DOHH2 (cell line): ENCODE measurements around the gene NKD1.

ENCODE experiments used
- H3F3A ChIP-seq: fragments of 200-600 bp; sonication (generic), shearing (Covaris generic); 2 replicates; pipeline ENCODE4 v1.6.0; 2016; ENCODE audit warnings: antibody characterized with exemption, mild to moderate bottlenecking; ENCODE audit not compliant: control insufficient read depth, insufficient read depth
- H3K27ac ChIP-seq: fragments of 200-600 bp; sonication (generic); 2 replicates; pipeline ENCODE4 v1.5.1; 2014; ENCODE audit warnings: low read depth, mild to moderate bottlenecking, low read length, moderate library complexity
- H3K27me3 ChIP-seq: fragments of 200-600 bp; sonication (generic); 2 replicates; pipeline ENCODE4 v1.6.1; 2014; ENCODE audit warnings: mild to moderate bottlenecking, low read length, mixed read lengths; ENCODE audit not compliant: control insufficient read depth
- H3K36me3 ChIP-seq: fragments of 200-600 bp; sonication (generic); 2 replicates; pipeline ENCODE4 v1.6.1; 2014; ENCODE audit warnings: mild to moderate bottlenecking, low read length, moderate library complexity, mixed read lengths; ENCODE audit not compliant: control insufficient read depth
- H3K4me1 ChIP-seq: fragments of 200-600 bp; sonication (generic); 2 replicates; pipeline ENCODE4 v1.6.1; 2014; ENCODE audit warnings: mild to moderate bottlenecking, low read length, mixed read lengths; ENCODE audit not compliant: control insufficient read depth
- H3K4me2 ChIP-seq: fragments of 200-600 bp; sonication (generic); 2 replicates; pipeline ENCODE4 v1.6.0; 2014; ENCODE audit warnings: mild to moderate bottlenecking, low read length, moderate library complexity
- H3K4me3 ChIP-seq: fragments of 200-600 bp; sonication (generic); 2 replicates; pipeline ENCODE4 v1.5.1; 2014; ENCODE audit warnings: mild to moderate bottlenecking, low read length, mixed read lengths
- H3K79me2 ChIP-seq: fragments of 200-600 bp; sonication (generic); 2 replicates; pipeline ENCODE4 v1.6.1; 2014; ENCODE audit warnings: mild to moderate bottlenecking, low read length, mixed read lengths; ENCODE audit not compliant: control insufficient read depth
- H3K9me2 ChIP-seq: fragments of 200-600 bp; sonication (generic); replicated peaks from 2 replicates; pipeline ENCODE4 v1.6.1; 2014; ENCODE audit warnings: mild to moderate bottlenecking, low read length, mixed read lengths; ENCODE audit not compliant: control insufficient read depth
- H3K9me3 ChIP-seq: fragments of 200-600 bp; sonication (generic); 2 replicates; pipeline ENCODE4 v1.6.1; 2014; ENCODE audit warnings: antibody characterized with exemption, low read length, mixed read lengths; ENCODE audit not compliant: control insufficient read depth, insufficient read depth
- H4K20me1 ChIP-seq: fragments of 200-600 bp; sonication (generic); 2 replicates; pipeline ENCODE4 v1.6.0; 2014; ENCODE audit warnings: low read depth, mild to moderate bottlenecking, antibody characterized with exemption, low read length, moderate library complexity; ENCODE audit not compliant: control insufficient read depth, insufficient read depth
- EZH2phosphoT487 ChIP-seq: fragments of 200-600 bp; sonication (generic); IDR thresholded peaks from 2 replicates; pipeline ENCODE4 v1.6.1; 2017; ENCODE audit warnings: borderline replicate concordance, mild to moderate bottlenecking, antibody characterized with exemption, low read length, moderate library complexity, mixed read lengths
- TF ChIP-seq, protein P1 (sequence below): fragments of 200-600 bp; sonication (generic); IDR thresholded peaks from one replicate; pipeline ENCODE4 v1.5.1; 2014; ENCODE audit warnings: antibody characterized with exemption, mild to moderate bottlenecking, low read depth, low read length; ENCODE audit not compliant: poor library complexity, severe bottlenecking

NKD1 gene

DNA sequence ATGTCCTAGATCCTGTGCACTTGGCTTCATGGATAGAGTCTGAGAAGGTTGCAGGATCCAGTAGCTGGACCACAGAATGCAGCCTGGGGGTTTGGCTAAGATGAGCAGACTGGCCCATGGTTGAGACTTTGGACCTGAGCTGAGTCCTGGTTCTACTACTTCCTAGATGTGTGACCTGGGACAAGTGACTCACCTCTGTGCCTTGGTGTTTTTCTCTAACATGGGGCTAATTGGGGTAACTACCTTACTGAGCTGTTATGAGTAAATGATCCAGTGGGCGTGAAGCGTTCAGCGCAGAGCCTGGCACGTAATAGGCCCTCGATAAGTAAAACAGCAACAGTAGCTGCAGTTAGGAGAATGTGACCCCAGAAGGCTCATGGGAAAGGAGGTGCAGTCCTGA lies 94.2 kb downstream of the NKD1 start:
- Histone ChIP-seq H3K27ac (no peak overlapping the region), H4K20me1 (no peaks in the 10 kb centered on the region), H3K27me3 (peaks cover 2% of the 10 kb centered on the region)

DNA sequence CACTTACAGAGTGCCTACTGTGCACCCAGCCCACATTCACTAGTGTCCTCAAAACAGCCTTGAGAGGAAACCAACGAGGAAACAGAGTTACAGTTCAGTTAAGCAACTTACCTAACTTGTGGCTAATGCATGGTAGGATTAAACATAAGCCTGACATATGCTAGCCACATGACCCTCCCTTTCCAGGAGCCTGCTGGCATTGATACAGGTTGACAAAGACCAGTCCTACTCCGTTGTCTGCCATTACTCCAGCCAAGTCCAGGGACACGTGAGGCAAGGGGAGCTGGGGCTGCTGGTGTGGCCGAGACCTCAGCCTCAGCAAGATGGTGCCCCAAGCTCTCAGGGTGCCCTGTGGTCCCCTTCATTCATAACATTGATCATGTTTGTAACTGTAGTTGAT lies 95.0 kb downstream of the NKD1 start:
- no peak overlapping the region for H3K4me2 ChIP-seq
- no peaks in the 10 kb centered on the region for H3K79me2 ChIP-seq
- TF ChIP-seq EZH2phosphoT487 = no peak
- TF ChIP-seq, protein P1, sequence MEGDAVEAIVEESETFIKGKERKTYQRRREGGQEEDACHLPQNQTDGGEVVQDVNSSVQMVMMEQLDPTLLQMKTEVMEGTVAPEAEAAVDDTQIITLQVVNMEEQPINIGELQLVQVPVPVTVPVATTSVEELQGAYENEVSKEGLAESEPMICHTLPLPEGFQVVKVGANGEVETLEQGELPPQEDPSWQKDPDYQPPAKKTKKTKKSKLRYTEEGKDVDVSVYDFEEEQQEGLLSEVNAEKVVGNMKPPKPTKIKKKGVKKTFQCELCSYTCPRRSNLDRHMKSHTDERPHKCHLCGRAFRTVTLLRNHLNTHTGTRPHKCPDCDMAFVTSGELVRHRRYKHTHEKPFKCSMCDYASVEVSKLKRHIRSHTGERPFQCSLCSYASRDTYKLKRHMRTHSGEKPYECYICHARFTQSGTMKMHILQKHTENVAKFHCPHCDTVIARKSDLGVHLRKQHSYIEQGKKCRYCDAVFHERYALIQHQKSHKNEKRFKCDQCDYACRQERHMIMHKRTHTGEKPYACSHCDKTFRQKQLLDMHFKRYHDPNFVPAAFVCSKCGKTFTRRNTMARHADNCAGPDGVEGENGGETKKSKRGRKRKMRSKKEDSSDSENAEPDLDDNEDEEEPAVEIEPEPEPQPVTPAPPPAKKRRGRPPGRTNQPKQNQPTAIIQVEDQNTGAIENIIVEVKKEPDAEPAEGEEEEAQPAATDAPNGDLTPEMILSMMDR = no peak
- no peaks in the 10 kb centered on the region for H3K36me3 ChIP-seq
- no peaks in the 10 kb centered on the region for H3K9me2 ChIP-seq
- H3K4me3 ChIP-seq = no peak overlapping the region
- H4K20me1 ChIP-seq = no peaks in the 10 kb centered on the region
- H3F3A ChIP-seq = no peaks in the 10 kb centered on the region
- peaks cover 2% of the 10 kb centered on the region for H3K27me3 ChIP-seq
- H3K9me3 ChIP-seq = no peaks in the 10 kb centered on the region
- H3K27ac ChIP-seq = no peak overlapping the region
- H3K4me1 ChIP-seq = no peaks in the 10 kb centered on the region

More for the DNA sequence above, 94.2 kb downstream of the NKD1 start:
- TF ChIP-seq, protein P1 = no peak
- TF ChIP-seq EZH2phosphoT487 = no peak
- H3F3A ChIP-seq = no peaks in the 10 kb centered on the region
- H3K4me3 ChIP-seq = no peak overlapping the region
- H3K4me2 ChIP-seq = no peak overlapping the region
- H3K79me2 ChIP-seq = no peaks in the 10 kb centered on the region
- H3K9me2 ChIP-seq = no peaks in the 10 kb centered on the region
- no peaks in the 10 kb centered on the region for H3K4me1 ChIP-seq
- H3K36me3 ChIP-seq = no peaks in the 10 kb centered on the region
- H3K9me3 ChIP-seq = no peaks in the 10 kb centered on the region

DNA sequence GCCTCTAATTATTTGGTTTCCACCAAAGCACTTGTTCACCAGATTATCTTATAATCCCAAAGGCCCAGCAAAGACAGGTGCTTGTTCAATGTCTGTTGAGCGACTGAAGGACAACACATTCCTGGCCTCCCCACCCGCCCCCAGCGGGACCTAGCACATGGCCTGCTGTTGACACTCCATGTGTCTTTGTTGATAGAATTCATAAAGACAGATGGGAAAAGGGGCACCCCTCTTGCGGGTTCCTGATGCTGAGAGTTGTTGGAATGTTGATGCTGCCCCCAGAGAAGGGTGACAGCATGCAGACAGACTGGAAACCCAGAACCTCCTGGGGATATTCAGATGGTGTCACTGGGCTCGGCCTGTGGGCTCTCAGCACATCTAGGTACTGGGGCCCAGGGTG lies 96.0 kb downstream of the NKD1 start:
- no peaks in the 10 kb centered on the region for H3K9me3 ChIP-seq
- H3K9me2 ChIP-seq = no peaks in the 10 kb centered on the region
- H3K27me3 ChIP-seq = peaks cover 2% of the 10 kb centered on the region
- H3K79me2 ChIP-seq = no peaks in the 10 kb centered on the region
- H4K20me1 ChIP-seq = no peaks in the 10 kb centered on the region
- TF ChIP-seq, protein P1 = no peak
- TF ChIP-seq EZH2phosphoT487 = no peak
- H3K27ac ChIP-seq = no peak overlapping the region
- H3K4me2 ChIP-seq = no peak overlapping the region
- H3F3A ChIP-seq = no peaks in the 10 kb centered on the region
- no peaks in the 10 kb centered on the region for H3K4me1 ChIP-seq
- H3K36me3 ChIP-seq = no peaks in the 10 kb centered on the region
- no peak overlapping the region for H3K4me3 ChIP-seq

DNA sequence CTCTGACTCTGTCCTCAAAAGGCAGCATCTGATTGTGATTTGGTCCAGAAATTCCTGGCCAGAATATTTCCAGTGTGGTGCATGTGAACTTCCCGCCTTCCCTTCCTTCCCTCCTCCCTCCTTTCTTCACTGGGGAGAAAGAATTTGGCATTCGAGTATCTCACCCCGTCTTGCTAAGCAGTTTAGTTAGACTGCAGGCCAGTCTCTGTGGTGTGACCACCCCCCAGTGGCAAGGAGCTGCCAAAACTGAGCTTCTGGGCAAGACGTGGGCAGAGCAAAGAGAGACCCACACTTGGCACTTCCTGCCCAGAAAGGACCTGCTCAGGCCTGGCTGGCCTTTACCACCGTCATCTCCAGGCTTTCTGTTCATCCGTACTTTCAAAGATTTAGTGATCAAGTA lies 96.5 kb downstream of the NKD1 start:
- no peak overlapping the region for H3K4me2 ChIP-seq
- peaks cover 2% of the 10 kb centered on the region for H3K27me3 ChIP-seq
- no peaks in the 10 kb centered on the region for H3F3A ChIP-seq
- no peaks in the 10 kb centered on the region for H3K9me2 ChIP-seq
- H3K9me3 ChIP-seq = no peaks in the 10 kb centered on the region
- no peak overlapping the region for H3K4me3 ChIP-seq
- no peak for TF ChIP-seq EZH2phosphoT487
- TF ChIP-seq, protein P1 = no peak
- no peak overlapping the region for H3K27ac ChIP-seq
- H3K79me2 ChIP-seq = no peaks in the 10 kb centered on the region
- H4K20me1 ChIP-seq = no peaks in the 10 kb centered on the region
- no peaks in the 10 kb centered on the region for H3K4me1 ChIP-seq
- H3K36me3 ChIP-seq = no peaks in the 10 kb centered on the region
